ENCODE results near the gene PYGB. TPM values are rescaled to one million over a fixed set of nuclear protein-coding genes. Genes with fewer than 3 reads are reported as not detected.
A peak's percentile ranks its signal among the peaks of the same experiment; 100 is the strongest.
"Not testable (repeated sequence)": the region's sequence is repeated elsewhere in the genome, so short reads cannot be mapped to it uniquely, and the experiment has no call there.

The PYGB gene
- total RNA-seq, 1 donor from 2014 or later = 57.9 TPM

- Mint-ChIP-seq H3K4me1 (ENCODE audit: unreplicated experiment) (no peaks in the 10 kb centered on the region), H3K36me3 (ENCODE audit: low read depth, unreplicated experiment) (peaks cover 26% of the 10 kb centered on the region), H3K4me3 (ENCODE audit: unreplicated experiment) (no peak overlapping the region), H3K27ac (ENCODE audit: unreplicated experiment) (no peak overlapping the region), H3K9me3 (ENCODE audit: unreplicated experiment) (no peaks in the 10 kb centered on the region), H3K27me3 (ENCODE audit: unreplicated experiment) (peaks cover 3% of the 10 kb centered on the region)
- no peak for DNase-seq (ENCODE audit: low spot score)
- TF ChIP-seq, protein P1, sequence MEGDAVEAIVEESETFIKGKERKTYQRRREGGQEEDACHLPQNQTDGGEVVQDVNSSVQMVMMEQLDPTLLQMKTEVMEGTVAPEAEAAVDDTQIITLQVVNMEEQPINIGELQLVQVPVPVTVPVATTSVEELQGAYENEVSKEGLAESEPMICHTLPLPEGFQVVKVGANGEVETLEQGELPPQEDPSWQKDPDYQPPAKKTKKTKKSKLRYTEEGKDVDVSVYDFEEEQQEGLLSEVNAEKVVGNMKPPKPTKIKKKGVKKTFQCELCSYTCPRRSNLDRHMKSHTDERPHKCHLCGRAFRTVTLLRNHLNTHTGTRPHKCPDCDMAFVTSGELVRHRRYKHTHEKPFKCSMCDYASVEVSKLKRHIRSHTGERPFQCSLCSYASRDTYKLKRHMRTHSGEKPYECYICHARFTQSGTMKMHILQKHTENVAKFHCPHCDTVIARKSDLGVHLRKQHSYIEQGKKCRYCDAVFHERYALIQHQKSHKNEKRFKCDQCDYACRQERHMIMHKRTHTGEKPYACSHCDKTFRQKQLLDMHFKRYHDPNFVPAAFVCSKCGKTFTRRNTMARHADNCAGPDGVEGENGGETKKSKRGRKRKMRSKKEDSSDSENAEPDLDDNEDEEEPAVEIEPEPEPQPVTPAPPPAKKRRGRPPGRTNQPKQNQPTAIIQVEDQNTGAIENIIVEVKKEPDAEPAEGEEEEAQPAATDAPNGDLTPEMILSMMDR (IDR thresholded peaks at IDR 0.05; ENCODE audit: unreplicated experiment) = no peak
Measured at GRCh38 chr20:25258476-25258805, 10.6 kb downstream of the PYGB start.

GRCh38 chr20:25258828-25259227 lies 10.9 kb downstream of the PYGB start:
- TF ChIP-seq, protein P1 (IDR thresholded peaks at IDR 0.05; ENCODE audit: unreplicated experiment) = no peak
- peaks cover 3% of the 10 kb centered on the region for H3K27me3 Mint-ChIP-seq (ENCODE audit: unreplicated experiment)
- no peak overlapping the region for H3K4me3 Mint-ChIP-seq (ENCODE audit: unreplicated experiment)
- no peak for DNase-seq (ENCODE audit: low spot score)
- peaks cover 26% of the 10 kb centered on the region for H3K36me3 Mint-ChIP-seq (ENCODE audit: low read depth, unreplicated experiment)
- no peaks in the 10 kb centered on the region for H3K4me1 Mint-ChIP-seq (ENCODE audit: unreplicated experiment)
- H3K27ac Mint-ChIP-seq (ENCODE audit: unreplicated experiment) = no peak overlapping the region
- no peaks in the 10 kb centered on the region for H3K9me3 Mint-ChIP-seq (ENCODE audit: unreplicated experiment)

- no peaks in the 10 kb centered on the region for H3K4me1 Mint-ChIP-seq (ENCODE audit: unreplicated experiment)
- H3K36me3 Mint-ChIP-seq (ENCODE audit: low read depth, unreplicated experiment) = peaks cover 30% of the 10 kb centered on the region
- TF ChIP-seq, protein P1 (IDR thresholded peaks at IDR 0.05; ENCODE audit: unreplicated experiment) = no peak
- no peak overlapping the region for H3K27ac Mint-ChIP-seq (ENCODE audit: unreplicated experiment)
- H3K27me3 Mint-ChIP-seq (ENCODE audit: unreplicated experiment) = peaks cover 3% of the 10 kb centered on the region
- H3K4me3 Mint-ChIP-seq (ENCODE audit: unreplicated experiment) = peak overlapping the region; percentile 51
- no peak for DNase-seq (ENCODE audit: low spot score)
- H3K9me3 Mint-ChIP-seq (ENCODE audit: unreplicated experiment) = no peaks in the 10 kb centered on the region
Measured at GRCh38 chr20:25259358-25259757, 11.5 kb downstream of the PYGB start.

DNA sequence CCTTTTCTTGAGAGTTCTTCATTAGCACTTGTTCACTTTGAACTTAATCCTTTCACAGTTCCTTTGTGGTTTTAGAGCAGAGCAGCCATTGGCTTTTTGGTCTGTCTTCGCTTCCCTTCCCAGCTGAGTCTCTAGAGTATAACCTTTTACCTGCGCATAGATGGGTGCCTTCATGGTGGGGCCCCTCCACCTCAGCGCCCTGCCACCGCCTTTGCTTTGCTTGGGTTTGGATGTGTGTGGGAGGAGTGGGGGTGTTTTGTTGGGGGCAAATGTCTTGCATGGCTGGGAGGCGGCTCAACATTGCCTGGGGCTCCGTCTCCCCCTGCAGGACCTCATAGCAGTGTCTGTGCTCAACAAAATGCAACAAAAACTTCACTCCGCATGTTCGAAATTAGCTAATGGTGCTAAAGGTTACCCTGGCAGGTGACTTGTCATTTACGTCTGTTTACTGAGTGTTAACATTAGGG lies 11.9 kb downstream of the PYGB start:
- H3K4me3 Mint-ChIP-seq (ENCODE audit: unreplicated experiment) = no peak overlapping the region
- no peak overlapping the region for H3K27ac Mint-ChIP-seq (ENCODE audit: unreplicated experiment)
- TF ChIP-seq, protein P1 (IDR thresholded peaks at IDR 0.05; ENCODE audit: unreplicated experiment) = no peak
- H3K9me3 Mint-ChIP-seq (ENCODE audit: unreplicated experiment) = no peaks in the 10 kb centered on the region
- peaks cover 34% of the 10 kb centered on the region for H3K36me3 Mint-ChIP-seq (ENCODE audit: low read depth, unreplicated experiment)
- DNase-seq (ENCODE audit: low spot score) = no peak
- H3K4me1 Mint-ChIP-seq (ENCODE audit: unreplicated experiment) = no peaks in the 10 kb centered on the region
- peaks cover 3% of the 10 kb centered on the region for H3K27me3 Mint-ChIP-seq (ENCODE audit: unreplicated experiment)

DNA sequence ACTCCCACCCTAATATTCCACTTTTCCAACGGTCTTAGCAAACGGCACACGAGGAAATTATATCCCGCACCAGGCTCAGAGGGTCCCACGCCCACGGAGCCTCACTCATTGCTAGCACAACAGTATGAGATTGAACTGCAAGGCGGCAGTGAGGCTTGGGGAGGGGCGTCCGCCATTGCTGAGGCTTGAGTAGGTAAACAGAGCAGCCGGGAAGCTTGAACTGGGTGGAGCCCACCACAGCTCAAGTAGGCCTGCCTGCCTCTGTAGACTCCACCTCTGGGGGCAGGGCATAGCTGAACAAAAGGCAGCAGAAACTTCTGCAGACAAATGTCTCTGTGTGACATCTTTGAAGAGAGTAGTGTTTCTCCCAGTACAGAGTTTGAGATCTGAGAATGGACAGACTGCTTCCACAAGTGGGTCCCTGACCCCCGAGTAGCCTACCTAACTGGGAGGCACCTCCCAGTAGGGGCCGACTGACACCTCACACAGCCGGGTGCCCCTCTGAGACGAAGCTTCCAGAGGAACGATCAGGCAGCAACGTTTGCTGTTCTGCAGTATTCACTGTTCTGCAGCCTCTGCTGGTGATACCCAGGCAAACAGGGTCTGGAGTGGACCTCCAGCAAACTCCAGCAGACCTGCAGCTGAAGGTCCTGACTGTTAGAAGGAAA lies 13.0 kb downstream of the PYGB start:
- H3K27me3 Mint-ChIP-seq (ENCODE audit: unreplicated experiment); H3K27ac Mint-ChIP-seq (ENCODE audit: unreplicated experiment); H3K9me3 Mint-ChIP-seq (ENCODE audit: unreplicated experiment); H3K4me1 Mint-ChIP-seq (ENCODE audit: unreplicated experiment); H3K4me3 Mint-ChIP-seq (ENCODE audit: unreplicated experiment); DNase-seq (ENCODE audit: low spot score): not testable (repeated sequence)
- H3K36me3 Mint-ChIP-seq (ENCODE audit: low read depth, unreplicated experiment) = peaks cover 36% of the 10 kb centered on the region
